HL-60 (cell line): ENCODE measurements around the gene TSEN2.

Experiments used
- DNase-seq, 2 experiments: peaks; one replicate each; pipeline ENCODE4 v3.0.0-alpha.2; 2010 to 2020; ENCODE audit warnings: low read depth in 1 of 2, low spot score in 1 of 2
- H3K27ac ChIP-seq: fragments of 250-450 bp; sonication (Bioruptor Pico); replicated peaks from 2 replicates; pipeline ENCODE4 v1.5.1; 2020; ENCODE audit warnings: mild to moderate bottlenecking, moderate library complexity
- H3K27me3 ChIP-seq: fragments of 250-450 bp; sonication (Bioruptor Pico); 2 replicates; pipeline ENCODE4 v1.5.1; 2021; ENCODE audit warnings: mild to moderate bottlenecking, moderate library complexity; ENCODE audit not compliant: insufficient read depth, poor library complexity, severe bottlenecking
- H3K4me3 ChIP-seq: replicated peaks from 2 replicates; pipeline ENCODE4 v1.5.1; 2011; ENCODE audit warnings: mild to moderate bottlenecking, control low read depth, low read length; ENCODE audit not compliant: insufficient read depth
- CTCF ChIP-seq: IDR thresholded peaks from one replicate; pipeline ENCODE4 v1.5.1; 2011; ENCODE audit warnings: low read length, control low read depth, inconsistent platforms; ENCODE audit not compliant: insufficient read depth
- GABPA ChIP-seq: IDR thresholded peaks from 2 replicates; pipeline ENCODE4 v1.6.1; 2012; ENCODE audit warnings: low read depth
- POLR2AphosphoS5 ChIP-seq: IDR thresholded peaks from 2 replicates; pipeline ENCODE4 v1.6.1; 2012; ENCODE audit warnings: low read depth
- REST ChIP-seq: IDR thresholded peaks from 2 replicates; pipeline ENCODE4 v1.6.1; 2012; ENCODE audit warnings: low read depth; ENCODE audit not compliant: insufficient replicate concordance
- SPI1 ChIP-seq: IDR thresholded peaks from 2 replicates; pipeline ENCODE4 v1.6.1; 2012; ENCODE audit warnings: low read depth, mild to moderate bottlenecking, borderline replicate concordance

TSEN2 gene

GRCh38 chr3:12557473-12558100, 73.3 kb downstream of the TSEN2 start:
- peak overlapping the region; percentile 86 for H3K4me3 ChIP-seq
- peak overlapping the region; percentile 93 for H3K27ac ChIP-seq
- H3K27me3 ChIP-seq: no peaks in the 10 kb centered on the region
- DNase-seq: peak in 1 of 2 experiments; percentile 57
- no peak for TF ChIP-seq CTCF
- TF ChIP-seq POLR2AphosphoS5: no peak
- no peak for TF ChIP-seq SPI1
- no peak for TF ChIP-seq REST

GRCh38 chr3:12558706-12559105, 74.4 kb downstream of the TSEN2 start:
- H3K27ac ChIP-seq: no peak overlapping the region; the same call in 1 of the 2 replicates

More at GRCh38 chr3:12558706-12559105, 74.4 kb downstream of the TSEN2 start:
- no peak for DNase-seq
- Histone ChIP-seq H3K27me3 (no peaks in the 10 kb centered on the region), H3K4me3 (no peak overlapping the region)
- no peak for TF ChIP-seq SPI1
- no peak for TF ChIP-seq POLR2AphosphoS5
- TF ChIP-seq CTCF: no peak
- TF ChIP-seq GABPA: no peak
- no peak for TF ChIP-seq REST
